Activated CD8-positive, alpha-beta T cell treated with anti-CD3 and anti-CD28 coated beads, Interleukin-2, amount 10 ng/mL, durations not matched to agents 7 days and 5 days (primary cell): ENCODE results near the gene CEBPE. TPM values are rescaled to one million over a fixed set of nuclear protein-coding genes. Genes with fewer than 3 reads are reported as not detected.
A peak's percentile ranks its signal among the peaks of the same experiment; 100 is the strongest.

ENCODE experiments used
- ATAC-seq: fragments of 150-1000 bp; cut with Tn5 transposase; one replicate; pipeline ENCODE4 v1.10.0; 2021; ENCODE audit warnings: moderate library complexity
- CTCF ChIA-PET: fragments of 350-600 bp; sonication (Branson Sonifier 250); formaldehyde crosslinking; loops from one replicate; lab custom pipeline; 2021; ENCODE audit warnings: antibody characterized with exemption; lab: Charles Lee
- POLR2A ChIA-PET: fragments of 350-600 bp; sonication (Branson Sonifier 250); formaldehyde crosslinking; loops from one replicate; lab custom pipeline; 2021; ENCODE audit warnings: antibody characterized with exemption; lab: Charles Lee
- DNase-seq: peaks from one replicate; pipeline ENCODE4 v3.0.0-alpha.2; 2020
- H3K27ac Mint-ChIP-seq: one replicate; pipeline ENCODE4 v1.8.0; 2021; ENCODE audit warnings: mild to moderate bottlenecking, mixed read lengths
- H3K27me3 Mint-ChIP-seq: one replicate; pipeline ENCODE4 v1.8.0; 2021; ENCODE audit warnings: low read depth, mixed read lengths
- H3K36me3 Mint-ChIP-seq: one replicate; pipeline ENCODE4 v1.8.0; 2021; ENCODE audit warnings: low read depth, mixed read lengths
- H3K4me1 Mint-ChIP-seq: one replicate; pipeline ENCODE4 v1.8.0; 2021; ENCODE audit warnings: low read depth, mixed read lengths
- H3K4me3 Mint-ChIP-seq: one replicate; pipeline ENCODE4 v1.8.0; 2021; ENCODE audit warnings: mild to moderate bottlenecking, mixed read lengths
- H3K9me3 Mint-ChIP-seq: one replicate; pipeline ENCODE4 v1.8.0; 2022; ENCODE audit warnings: mixed read lengths; ENCODE audit not compliant: insufficient read depth
- total RNA-seq, 2 experiments: library from RNA; stranded (reverse); gene quantifications; one replicate each; pipeline ENCODE4 v1.2.3, GENCODE V29; 2021

CEBPE gene
- total RNA-seq, 2 experiments from 2014 or later, result 0.50 to 0.92 TPM

- Mint-ChIP-seq H3K27ac (peak overlapping the region; percentile 16), H3K4me3 (no peak overlapping the region)
- POLR2A ChIA-PET, result no interaction called here
These were observed 8.8 kb upstream of the CEBPE start for GRCh38 chr14:23127861-23128260.

GRCh38 chr14:23126548-23127278, 7.7 kb upstream of the CEBPE start:
- no peak for DNase-seq
- POLR2A ChIA-PET, result interaction anchor here (0.7 kb wide), 1 partner anchor 55 kb away, joined by 3 read pairs; no protein-coding TSS in a partner anchor
- CTCF ChIA-PET, result no interaction called here
- Mint-ChIP-seq H3K9me3 (no peaks in the 10 kb centered on the region), H3K4me1 (peaks cover 13% of the 10 kb centered on the region), H3K27me3 (no peaks in the 10 kb centered on the region), H3K4me3 (no peak overlapping the region), H3K36me3 (no peaks in the 10 kb centered on the region), H3K27ac (no peak overlapping the region)
- no peak for ATAC-seq

More at GRCh38 chr14:23127861-23128260, 8.8 kb upstream of the CEBPE start:
- CTCF ChIA-PET, result interaction anchor here (4.9 kb wide), 1 partner anchor 7 kb away, joined by 41 read pairs; no protein-coding TSS in a partner anchor
- no peaks in the 10 kb centered on the region for H3K36me3 Mint-ChIP-seq
- DNase-seq, result no peak
- no peaks in the 10 kb centered on the region for H3K27me3 Mint-ChIP-seq
- peaks cover 7% of the 10 kb centered on the region for H3K4me1 Mint-ChIP-seq
- ATAC-seq, result no peak
- no peaks in the 10 kb centered on the region for H3K9me3 Mint-ChIP-seq

GRCh38 chr14:23125933-23126524, 7.0 kb upstream of the CEBPE start:
- POLR2A ChIA-PET, result no interaction called here
- H3K36me3 Mint-ChIP-seq, result no peaks in the 10 kb centered on the region
- H3K9me3 Mint-ChIP-seq, result no peaks in the 10 kb centered on the region
- no peaks in the 10 kb centered on the region for H3K27me3 Mint-ChIP-seq
- H3K27ac Mint-ChIP-seq, result peak overlapping the region; percentile 12
- ATAC-seq, result no peak
- DNase-seq, result no peak
- H3K4me3 Mint-ChIP-seq, result no peak overlapping the region
- peaks cover 20% of the 10 kb centered on the region for H3K4me1 Mint-ChIP-seq
- CTCF ChIA-PET, result no interaction called here

- DNase-seq (no peak), ATAC-seq (no peak)
- Mint-ChIP-seq H3K4me3 (no peak overlapping the region), H3K27ac (no peak overlapping the region), H3K4me1 (peaks cover 30% of the 10 kb centered on the region), H3K36me3 (no peaks in the 10 kb centered on the region), H3K27me3 (no peaks in the 10 kb centered on the region), H3K9me3 (no peaks in the 10 kb centered on the region)
- ChIA-PET POLR2A (no interaction called here), CTCF (interaction anchor here (3.1 kb wide), 1 partner anchor 62 kb away, joined by 28 read pairs; no protein-coding TSS in a partner anchor)
These were observed 6.0 kb upstream of the CEBPE start for GRCh38 chr14:23125011-23125410.

- Mint-ChIP-seq H3K9me3 (no peaks in the 10 kb centered on the region), H3K27me3 (no peaks in the 10 kb centered on the region), H3K4me3 (no peak overlapping the region), H3K27ac (no peak overlapping the region), H3K4me1 (peaks cover 35% of the 10 kb centered on the region), H3K36me3 (no peaks in the 10 kb centered on the region)
- DNase-seq (no peak), ATAC-seq (no peak)
- ChIA-PET CTCF (interaction anchor here (1.0 to 3.1 kb wide), 2 partner anchors 62 to 198 kb away, joined by 3 to 28 read pairs; no protein-coding TSS in a partner anchor), POLR2A (no interaction called here)
These were observed 5.4 kb upstream of the CEBPE start for GRCh38 chr14:23124337-23124954.

GRCh38 chr14:23123419-23123818, 4.4 kb upstream of the CEBPE start:
- POLR2A ChIA-PET, result no interaction called here
- DNase-seq (no peak), ATAC-seq (no peak)
- H3K4me3 Mint-ChIP-seq, result no peak overlapping the region
- H3K4me1 Mint-ChIP-seq, result peaks cover 44% of the 10 kb centered on the region
- CTCF ChIA-PET, result interaction anchor here (1.0 to 3.1 kb wide), 4 partner anchors 29 to 63 kb away, joined by 3 to 28 read pairs (median 3); partner anchors contain the start of genes ACIN1 and C14orf119
- H3K27me3 Mint-ChIP-seq, result no peaks in the 10 kb centered on the region
- no peaks in the 10 kb centered on the region for H3K9me3 Mint-ChIP-seq
- no peak overlapping the region for H3K27ac Mint-ChIP-seq
- H3K36me3 Mint-ChIP-seq, result no peaks in the 10 kb centered on the region

- POLR2A ChIA-PET, result interaction anchor here (3.4 kb wide), 1 partner anchor 27 kb away, joined by 20 read pairs; the partner anchor contains the start of genes ACIN1 and C14orf119
- no peaks in the 10 kb centered on the region for H3K27me3 Mint-ChIP-seq
- H3K4me1 Mint-ChIP-seq, result peaks cover 41% of the 10 kb centered on the region
- peak overlapping the region; percentile 19 for H3K27ac Mint-ChIP-seq
- no peak overlapping the region for H3K4me3 Mint-ChIP-seq
- CTCF ChIA-PET, result interaction anchor here (0.8 to 4.3 kb wide), 16 partner anchors 19 to 317 kb away, joined by 3 to 378 read pairs (median 12); partner anchors contain the start of genes PABPN1, PPP1R3E and SLC7A8
- ATAC-seq (no peak), DNase-seq (no peak)
- no peaks in the 10 kb centered on the region for H3K36me3 Mint-ChIP-seq
- H3K9me3 Mint-ChIP-seq, result no peaks in the 10 kb centered on the region
These were observed 3.0 kb upstream of the CEBPE start for GRCh38 chr14:23122086-23122485.

- H3K36me3 Mint-ChIP-seq, result no peaks in the 10 kb centered on the region
- DNase-seq (peak; percentile 36), ATAC-seq (no peak)
- no peaks in the 10 kb centered on the region for H3K9me3 Mint-ChIP-seq
- peak overlapping the region; percentile 88 for H3K27ac Mint-ChIP-seq
- peaks cover 41% of the 10 kb centered on the region for H3K4me1 Mint-ChIP-seq
- H3K4me3 Mint-ChIP-seq, result peak overlapping the region; percentile 48
- ChIA-PET CTCF (interaction anchor here (0.6 to 4.3 kb wide), 39 partner anchors 9 to 1934 kb away, joined by 3 to 378 read pairs (median 8); partner anchors contain the start of genes ACIN1, C14orf119, HOMEZ and PABPN1), POLR2A (interaction anchor here (1.0 to 3.4 kb wide), 3 partner anchors 27 to 355 kb away, joined by 3 to 20 read pairs (median 5); partner anchors contain the start of genes ACIN1, C14orf119 and OXA1L)
- H3K27me3 Mint-ChIP-seq, result no peaks in the 10 kb centered on the region
These were observed 2.3 kb upstream of the CEBPE start for GRCh38 chr14:23121361-23121771.

- Mint-ChIP-seq H3K4me3 (peak overlapping the region; percentile 48), H3K9me3 (no peaks in the 10 kb centered on the region), H3K36me3 (no peaks in the 10 kb centered on the region), H3K27me3 (no peaks in the 10 kb centered on the region), H3K4me1 (peaks cover 41% of the 10 kb centered on the region), H3K27ac (peak overlapping the region; percentile 88)
- DNase-seq (peak; percentile 90), ATAC-seq (peak; percentile 82)
- ChIA-PET POLR2A (interaction anchor here (0.6 to 3.4 kb wide), 6 partner anchors 26 to 354 kb away, joined by 3 to 20 read pairs (median 5); partner anchors contain the start of genes ACIN1, C14orf119 and OXA1L), CTCF (interaction anchor here (0.6 to 4.3 kb wide), 55 partner anchors 10 to 523 kb away, joined by 3 to 378 read pairs (median 7); partner anchors contain the start of genes ABHD4, ACIN1, C14orf119 and HOMEZ)
These were observed 1.6 kb upstream of the CEBPE start for GRCh38 chr14:23120541-23121251.

GRCh38 chr14:23119363-23120327, 590 bp upstream of the CEBPE start:
- Mint-ChIP-seq H3K27me3 (no peaks in the 10 kb centered on the region), H3K4me1 (peaks cover 41% of the 10 kb centered on the region), H3K36me3 (no peaks in the 10 kb centered on the region), H3K9me3 (no peaks in the 10 kb centered on the region), H3K27ac (peak overlapping the region; percentile 88), H3K4me3 (peak overlapping the region; percentile 48)
- DNase-seq (peak; percentile 60), ATAC-seq (peak; percentile 65)
- POLR2A ChIA-PET, result interaction anchor here (0.6 to 3.4 kb wide), 6 partner anchors 13 to 289 kb away, joined by 3 to 20 read pairs (median 4); partner anchors contain the start of genes ACIN1 and C14orf119
- CTCF ChIA-PET, result interaction anchor here (0.6 to 4.3 kb wide), 32 partner anchors 9 to 522 kb away, joined by 3 to 378 read pairs (median 8); partner anchors contain the start of genes ABHD4, ACIN1, C14orf119 and CDH24
